Natural killer cell (primary cell): Measurements from ENCODE around the gene EVC. TPM values are rescaled to one million over a fixed set of nuclear protein-coding genes. Genes with fewer than 3 reads are reported as not detected.
"Not testable (repeated sequence)": the region's sequence is repeated elsewhere in the genome, so short reads cannot be mapped to it uniquely, and the experiment has no call there.

ENCODE experiments used
- ATAC-seq, 3 donors: fragments of 150-1000 bp in 2 of 3; fragments of 200-7000 bp in 1 of 3; cut with Tn5 transposase; 1 replicate in 1 of 3; 2 replicates in 2 of 3; pipeline ENCODE4 v1.10.0; 2021; ENCODE audit warnings: mild to moderate bottlenecking in 2 of 3, moderate library complexity in 2 of 3
- DNase-seq, 2 donors: peaks; one replicate each; pipeline versions ENCODE4 v3.0.0 to v3.0.0-alpha.2; 2013 to 2021; ENCODE audit warnings: mixed read lengths in 1 of 2
- H3K27ac ChIP-seq: one replicate; pipeline ENCODE4 v1.5.1; 2013; ENCODE audit warnings: mild to moderate bottlenecking, low read length
- H3K27me3 ChIP-seq: one replicate; pipeline ENCODE4 v1.6.1; 2013; ENCODE audit warnings: low read length; ENCODE audit not compliant: control insufficient read depth, insufficient read depth
- H3K36me3 ChIP-seq: one replicate; pipeline ENCODE4 v1.6.1; 2013; ENCODE audit warnings: low read length; ENCODE audit not compliant: control insufficient read depth, insufficient read depth
- H3K4me1 ChIP-seq: one replicate; pipeline ENCODE4 v1.6.1; 2013; ENCODE audit warnings: low read length; ENCODE audit not compliant: control insufficient read depth, insufficient read depth
- H3K4me3 ChIP-seq: one replicate; pipeline ENCODE4 v1.5.1; 2013; ENCODE audit warnings: low read length
- H3K9me3 ChIP-seq: one replicate; pipeline ENCODE4 v1.6.1; 2013; ENCODE audit warnings: low read length; ENCODE audit not compliant: control insufficient read depth, insufficient read depth
- H3K27ac Mint-ChIP-seq, 2 donors: one replicate each; pipeline ENCODE4 v1.8.0; 2022; ENCODE audit warnings: mild to moderate bottlenecking in 2 of 2, mixed read lengths in 2 of 2, moderate library complexity in 1 of 2
- H3K27me3 Mint-ChIP-seq, 2 donors: one replicate each; pipeline ENCODE4 v1.8.0; 2022; ENCODE audit warnings: low read depth in 2 of 2, mixed read lengths in 2 of 2
- H3K36me3 Mint-ChIP-seq: one replicate; pipeline ENCODE4 v1.8.0; 2022; ENCODE audit warnings: mixed read lengths
- H3K4me1 Mint-ChIP-seq, 2 donors: one replicate each; pipeline ENCODE4 v1.8.0; 2022; ENCODE audit warnings: mixed read lengths in 2 of 2
- H3K4me3 Mint-ChIP-seq: one replicate; pipeline ENCODE4 v1.8.0; 2022; ENCODE audit warnings: mild to moderate bottlenecking, moderate library complexity, mixed read lengths
- H3K9me3 Mint-ChIP-seq, 2 donors: one replicate each; pipeline ENCODE4 v1.8.0; 2022; ENCODE audit warnings: mixed read lengths in 2 of 2
- CTCF ChIP-seq: fragments of 200-600 bp; IDR thresholded peaks from one replicate; pipeline ENCODE4 v1.8.0; 2022; ENCODE audit warnings: antibody characterized with exemption
- whole genome bisulfite sequencing: methylation state at CpG from one replicate; pipeline ENCODE4 v1.1.7; 2013; ENCODE audit warnings: missing lambda C conversion rate; ENCODE audit not compliant: insufficient coverage; 5-methylcytosine and 5-hydroxymethylcytosine counted together
- intact Hi-C: fragments of 100-400 bp; cut with micrococcal nuclease; formaldehyde crosslinking; loops from one replicate; pipeline ENCODE4 v1.14.2; 2022
- total RNA-seq, 4 donors: library from RNA; stranded (reverse); fragments of 120-200 nt in 1 of 4; gene quantifications; one replicate each; pipeline versions ENCODE4 v1.2.3 to v1.2.4, GENCODE V29; 2013 to 2022

EVC gene
- total RNA-seq, 3 donors from 2014 or later (not counting 1 experiment from before 2014, with no cell fraction given) = 0.18 to 2.9 (median 0.42) TPM

- no peak for ATAC-seq
- Mint-ChIP-seq H3K9me3 (no peaks in the 10 kb centered on the region), H3K27ac (no peak overlapping the region), H3K4me3 (no peak overlapping the region), H3K27me3 (peaks cover 6 to 18% of the 10 kb centered on the region in 2 donors), H3K36me3 (no peaks in the 10 kb centered on the region), H3K4me1 (no peaks in the 10 kb centered on the region)
- no peak overlapping the region for H3K4me3 ChIP-seq
- intact Hi-C loops = no loop called here
- WGBS = 86% methylated on average over 5 of the region's 5 CpGs
- H3K27me3 ChIP-seq = no peaks in the 10 kb centered on the region
- H3K36me3 ChIP-seq = no peaks in the 10 kb centered on the region
- no peak for DNase-seq
- H3K27ac ChIP-seq = no peak overlapping the region
- H3K9me3 ChIP-seq = no peaks in the 10 kb centered on the region
- TF ChIP-seq CTCF = no peak
- H3K4me1 ChIP-seq = no peaks in the 10 kb centered on the region
These were observed 10.9 kb downstream of the EVC start for GRCh38 chr4:5721923-5722322.

DNA sequence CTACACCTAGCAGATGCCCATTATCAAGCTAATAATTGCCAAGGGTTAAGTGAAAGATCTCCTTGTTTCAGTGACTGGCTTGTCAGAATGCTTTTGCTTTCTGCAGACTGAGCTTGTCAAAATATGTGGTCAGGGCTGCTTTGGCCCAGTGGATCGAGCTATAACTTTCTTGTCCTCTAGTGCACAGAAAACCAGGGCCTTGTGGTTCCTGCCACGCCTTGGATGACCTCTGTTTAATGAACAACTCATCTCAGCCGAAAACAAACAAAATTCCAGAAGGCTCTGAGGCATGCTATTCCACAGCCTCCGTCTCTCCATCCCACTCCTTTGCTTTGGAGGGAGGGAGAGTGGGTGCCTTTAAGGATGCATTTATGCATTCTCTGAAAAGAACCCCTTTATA lies 11.3 kb downstream of the EVC start:
- intact Hi-C loops = no loop called here
- H3K36me3 ChIP-seq = no peaks in the 10 kb centered on the region
- 66% methylated on average over 2 of the region's 4 CpGs for WGBS
- Mint-ChIP-seq H3K4me3 (no peak overlapping the region), H3K27ac (no peak overlapping the region), H3K27me3 (peaks cover 6 to 14% of the 10 kb centered on the region in 2 donors), H3K4me1 (no peaks in the 10 kb centered on the region), H3K9me3 (no peaks in the 10 kb centered on the region), H3K36me3 (no peaks in the 10 kb centered on the region)
- H3K9me3 ChIP-seq = no peaks in the 10 kb centered on the region
- no peaks in the 10 kb centered on the region for H3K4me1 ChIP-seq
- ATAC-seq (no peak), DNase-seq (no peak)
- H3K4me3 ChIP-seq = no peak overlapping the region
- H3K27ac ChIP-seq = no peak overlapping the region
- H3K27me3 ChIP-seq = no peaks in the 10 kb centered on the region
- no peak for TF ChIP-seq CTCF

DNA sequence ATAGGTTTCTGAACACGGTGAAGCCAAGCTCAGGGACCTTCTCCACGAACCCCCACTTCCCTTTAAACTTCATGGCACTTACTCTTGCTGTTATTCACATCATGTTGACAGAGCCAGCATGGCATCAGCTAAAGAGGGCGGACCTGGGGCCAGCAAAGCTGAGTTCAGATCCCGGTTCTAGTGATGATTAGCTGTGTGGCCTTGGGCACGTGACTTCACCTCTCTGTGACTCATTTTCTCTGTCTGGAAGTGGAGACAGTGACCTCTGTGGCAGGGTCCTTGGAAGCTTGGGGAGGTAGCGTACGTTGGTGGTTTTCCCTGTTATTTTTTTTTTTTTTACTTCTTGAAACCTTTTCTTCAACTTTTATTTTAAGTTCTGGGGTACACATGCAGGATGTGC lies 13.4 kb downstream of the EVC start:
- DNase-seq (no peak), ATAC-seq (no peak)
- Histone ChIP-seq H3K4me1 (no peaks in the 10 kb centered on the region), H3K9me3 (no peaks in the 10 kb centered on the region), H3K27ac (no peak overlapping the region), H3K27me3 (no peaks in the 10 kb centered on the region), H3K4me3 (no peak overlapping the region), H3K36me3 (no peaks in the 10 kb centered on the region)
- Mint-ChIP-seq H3K9me3 (no peaks in the 10 kb centered on the region), H3K27me3 (peaks cover 0 to 3% of the 10 kb centered on the region in 2 donors), H3K4me1 (no peaks in the 10 kb centered on the region), H3K27ac (no peak overlapping the region), H3K4me3 (no peak overlapping the region), H3K36me3 (no peaks in the 10 kb centered on the region)
- intact Hi-C loops = no loop called here
- 77% methylated on average over 7 of the region's 7 CpGs for WGBS
- no peak for TF ChIP-seq CTCF

DNA sequence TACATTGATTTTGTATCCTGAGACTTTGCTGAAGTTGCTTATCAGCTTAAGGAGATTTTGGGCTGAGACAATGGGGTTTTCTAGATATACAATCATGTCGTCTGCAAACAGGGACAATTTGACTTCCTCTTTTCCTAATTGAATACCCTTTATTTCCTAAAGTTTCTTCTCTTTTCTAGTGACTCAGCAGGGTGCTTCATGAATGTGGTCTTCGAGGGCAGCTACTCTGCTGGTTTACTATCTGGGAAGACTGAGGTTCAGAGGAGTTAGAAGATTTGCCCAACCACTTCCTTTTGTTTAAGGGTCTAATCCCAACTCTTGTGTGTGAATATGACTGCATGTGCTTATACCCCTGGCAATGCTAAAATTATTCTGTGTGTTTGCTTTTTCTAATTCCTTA lies 17.4 kb downstream of the EVC start:
- ATAC-seq, H3K4me1 ChIP-seq, DNase-seq, H3K27ac ChIP-seq, H3K36me3 Mint-ChIP-seq, H3K4me3 ChIP-seq, intact Hi-C loops, H3K27me3 Mint-ChIP-seq, H3K4me3 Mint-ChIP-seq, H3K9me3 Mint-ChIP-seq, H3K36me3 ChIP-seq, H3K27ac Mint-ChIP-seq, H3K27me3 ChIP-seq, H3K4me1 Mint-ChIP-seq, H3K9me3 ChIP-seq: not testable (repeated sequence)
- 14% methylated on average over 1 of the region's 2 CpGs for WGBS
